ENCODE measurements around the gene SDCCAG8.

Gene SDCCAG8

DNA sequence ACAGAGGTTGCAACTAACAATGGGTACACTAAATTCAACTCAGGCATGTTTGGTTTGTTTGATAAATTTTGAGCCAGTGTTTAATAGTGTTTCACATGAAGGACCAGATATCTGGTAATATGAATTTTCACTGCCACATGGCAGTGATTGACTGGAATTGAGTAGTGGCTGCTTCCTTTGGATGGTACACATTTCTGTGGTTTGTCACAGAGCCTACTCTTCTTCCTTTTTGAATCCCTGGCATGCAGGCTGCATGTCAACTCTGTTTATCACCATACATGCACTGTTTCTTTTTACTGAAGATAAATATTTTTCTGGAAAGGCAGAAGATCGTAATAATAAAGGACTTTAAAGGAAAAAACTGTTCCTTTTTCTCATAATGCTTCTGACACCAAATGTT, 35.5 kb downstream of the SDCCAG8 start:
- TF ChIP-seq, protein P1, sequence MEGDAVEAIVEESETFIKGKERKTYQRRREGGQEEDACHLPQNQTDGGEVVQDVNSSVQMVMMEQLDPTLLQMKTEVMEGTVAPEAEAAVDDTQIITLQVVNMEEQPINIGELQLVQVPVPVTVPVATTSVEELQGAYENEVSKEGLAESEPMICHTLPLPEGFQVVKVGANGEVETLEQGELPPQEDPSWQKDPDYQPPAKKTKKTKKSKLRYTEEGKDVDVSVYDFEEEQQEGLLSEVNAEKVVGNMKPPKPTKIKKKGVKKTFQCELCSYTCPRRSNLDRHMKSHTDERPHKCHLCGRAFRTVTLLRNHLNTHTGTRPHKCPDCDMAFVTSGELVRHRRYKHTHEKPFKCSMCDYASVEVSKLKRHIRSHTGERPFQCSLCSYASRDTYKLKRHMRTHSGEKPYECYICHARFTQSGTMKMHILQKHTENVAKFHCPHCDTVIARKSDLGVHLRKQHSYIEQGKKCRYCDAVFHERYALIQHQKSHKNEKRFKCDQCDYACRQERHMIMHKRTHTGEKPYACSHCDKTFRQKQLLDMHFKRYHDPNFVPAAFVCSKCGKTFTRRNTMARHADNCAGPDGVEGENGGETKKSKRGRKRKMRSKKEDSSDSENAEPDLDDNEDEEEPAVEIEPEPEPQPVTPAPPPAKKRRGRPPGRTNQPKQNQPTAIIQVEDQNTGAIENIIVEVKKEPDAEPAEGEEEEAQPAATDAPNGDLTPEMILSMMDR (IDR thresholded peaks at IDR 0.05; ENCODE audit: unreplicated experiment in 3 of 3) = no peak
- Mint-ChIP-seq H3K27ac (no peak overlapping the region), H3K27me3 (ENCODE audit: low read depth) (no peaks in the 10 kb centered on the region), H3K4me1 (no peaks in the 10 kb centered on the region), H3K9me3 (peaks cover 21% of the 10 kb centered on the region), H3K4me3 (no peak overlapping the region), H3K36me3 (ENCODE audit: low read depth) (peaks cover 88% of the 10 kb centered on the region)

DNA sequence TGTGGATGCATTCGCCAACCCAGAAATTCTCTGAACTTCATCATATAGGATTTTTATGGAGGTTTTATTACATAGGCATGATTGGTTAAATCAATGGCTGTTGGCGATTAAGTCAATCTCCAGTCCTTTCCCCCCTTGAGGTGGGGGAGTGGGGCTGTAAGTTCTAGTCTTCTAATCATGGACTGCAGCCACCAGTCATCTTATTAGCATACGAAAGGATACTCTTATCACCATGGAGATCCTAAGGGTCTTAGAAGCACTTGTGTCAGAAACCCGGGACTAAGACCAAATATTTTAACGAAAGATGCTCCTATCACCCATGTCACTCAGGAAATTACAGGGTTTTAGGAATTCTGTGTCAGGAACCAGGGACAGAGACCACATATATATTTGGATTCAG, 36.3 kb downstream of the SDCCAG8 start:
- H3K27me3 Mint-ChIP-seq (ENCODE audit: low read depth) = no peaks in the 10 kb centered on the region
- H3K36me3 Mint-ChIP-seq (ENCODE audit: low read depth) = peaks cover 92% of the 10 kb centered on the region
- H3K9me3 Mint-ChIP-seq = peaks cover 21% of the 10 kb centered on the region
- H3K27ac Mint-ChIP-seq = no peak overlapping the region
- H3K4me3 Mint-ChIP-seq = no peak overlapping the region
- H3K4me1 Mint-ChIP-seq = no peaks in the 10 kb centered on the region
- TF ChIP-seq, protein P1 (IDR thresholded peaks at IDR 0.05; ENCODE audit: unreplicated experiment in 3 of 3) = no peak

DNA sequence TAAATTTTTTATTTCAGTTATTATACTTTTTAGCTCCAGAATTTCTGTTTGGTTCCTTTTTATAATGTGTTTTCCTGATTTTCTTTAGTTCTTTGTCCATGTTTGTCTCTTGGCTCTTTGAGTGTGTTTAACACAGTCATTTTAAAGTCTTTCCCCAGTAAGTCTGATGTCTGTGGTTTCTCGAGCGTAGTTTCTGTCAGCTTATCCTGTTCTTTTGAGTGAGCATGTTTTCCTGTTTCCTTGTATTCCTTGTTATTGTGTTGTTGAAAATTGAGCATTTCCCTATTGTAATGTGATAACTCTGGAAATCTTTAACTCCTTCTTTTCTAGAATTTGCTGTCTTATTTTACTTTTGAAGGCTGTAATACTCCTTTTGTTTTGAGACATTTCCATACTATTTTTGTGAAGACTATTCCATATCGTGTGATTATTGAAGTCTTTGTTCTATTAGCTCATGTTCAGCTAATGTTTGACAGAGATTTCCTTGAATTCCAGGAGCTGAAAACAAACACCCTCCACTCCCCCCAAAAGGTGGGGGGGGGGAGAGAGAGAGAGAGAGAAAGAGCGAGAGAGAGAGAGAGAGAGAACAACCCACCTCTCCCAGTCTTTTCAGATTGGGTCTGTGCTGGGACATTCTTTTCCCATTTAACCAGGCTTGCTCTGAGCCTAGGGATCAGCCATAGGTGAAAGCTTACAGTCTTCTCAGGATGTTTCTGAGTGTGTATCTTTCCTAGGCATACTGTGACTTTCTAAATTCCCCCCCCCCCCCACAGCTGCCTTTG, 38.3 kb downstream of the SDCCAG8 start:
- Mint-ChIP-seq H3K27ac (no peak overlapping the region), H3K36me3 (ENCODE audit: low read depth) (peaks cover 93% of the 10 kb centered on the region), H3K27me3 (ENCODE audit: low read depth) (no peaks in the 10 kb centered on the region), H3K4me3 (no peak overlapping the region), H3K4me1 (no peaks in the 10 kb centered on the region), H3K9me3 (peaks cover 22% of the 10 kb centered on the region)
- TF ChIP-seq, protein P1 (IDR thresholded peaks at IDR 0.05; ENCODE audit: unreplicated experiment in 3 of 3) = no peak

DNA sequence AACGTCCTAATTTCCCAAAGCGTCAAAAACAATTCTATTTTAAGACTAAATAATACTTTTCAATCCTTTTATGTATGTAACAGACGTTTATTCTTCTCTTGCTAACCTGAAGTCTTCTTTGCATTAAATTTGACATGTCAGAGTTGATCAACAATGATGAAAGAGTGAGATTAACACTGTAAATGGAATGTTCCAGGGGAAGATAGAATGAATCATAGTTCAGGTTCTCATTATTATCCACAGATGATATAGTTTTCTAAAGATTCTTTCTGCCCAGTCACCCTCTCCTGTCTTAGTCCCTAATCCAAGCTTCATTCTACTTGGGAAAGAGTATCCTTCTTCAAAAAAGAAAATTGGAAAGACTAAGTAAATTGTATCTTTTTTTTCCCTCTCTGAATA, 38.9 kb downstream of the SDCCAG8 start:
- Mint-ChIP-seq H3K27me3 (ENCODE audit: low read depth) (no peaks in the 10 kb centered on the region), H3K4me1 (no peaks in the 10 kb centered on the region), H3K36me3 (ENCODE audit: low read depth) (peaks cover 93% of the 10 kb centered on the region), H3K4me3 (no peak overlapping the region), H3K9me3 (peaks cover 25% of the 10 kb centered on the region), H3K27ac (no peak overlapping the region)
- TF ChIP-seq, protein P1 (IDR thresholded peaks at IDR 0.05; ENCODE audit: unreplicated experiment in 3 of 3) = no peak

DNA sequence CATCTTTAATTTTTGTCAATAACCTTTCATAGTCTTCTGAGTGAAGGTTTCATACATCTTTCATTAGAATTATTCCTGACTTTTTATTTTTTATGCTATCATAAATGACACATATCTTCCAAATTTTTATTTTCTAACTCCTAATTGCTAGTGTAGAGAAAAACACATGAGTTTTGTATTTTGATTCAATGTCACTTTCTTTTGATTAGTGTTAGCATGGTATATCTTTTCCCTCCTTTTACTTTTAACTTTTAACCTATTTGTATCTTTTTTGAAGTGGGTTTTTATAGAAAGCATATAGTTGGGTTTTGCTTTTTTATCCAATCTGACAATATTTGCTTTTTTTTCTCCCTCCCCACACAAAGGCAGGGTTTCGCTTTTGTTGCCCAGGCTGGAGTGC, 43.2 kb downstream of the SDCCAG8 start:
- TF ChIP-seq, protein P1 (IDR thresholded peaks at IDR 0.05; ENCODE audit: unreplicated experiment in 3 of 3) = no peak
- Mint-ChIP-seq H3K27ac (no peak overlapping the region), H3K27me3 (ENCODE audit: low read depth) (no peaks in the 10 kb centered on the region), H3K4me3 (no peak overlapping the region), H3K9me3 (peaks cover 24% of the 10 kb centered on the region), H3K4me1 (no peaks in the 10 kb centered on the region), H3K36me3 (ENCODE audit: low read depth) (peaks cover 90% of the 10 kb centered on the region)

DNA sequence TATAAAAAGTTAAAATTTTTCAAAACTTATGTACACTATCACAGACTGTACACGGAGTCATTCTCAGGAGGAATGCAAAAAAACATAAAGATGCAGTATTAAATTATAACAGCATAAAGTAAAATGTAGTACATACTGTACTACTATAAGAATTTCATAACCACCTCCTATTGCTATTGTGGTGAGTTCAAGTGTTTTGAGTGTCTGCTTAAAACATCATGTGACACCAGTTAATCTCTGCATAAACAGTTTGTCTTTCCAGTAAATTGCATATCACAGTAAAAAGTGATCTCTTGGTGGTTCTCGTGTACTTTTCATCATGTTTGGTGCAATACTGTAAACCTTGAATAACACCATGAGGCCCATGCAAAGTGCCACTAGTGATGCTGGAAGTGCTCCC, 45.2 kb downstream of the SDCCAG8 start:
- TF ChIP-seq, protein P1 (IDR thresholded peaks at IDR 0.05; ENCODE audit: unreplicated experiment in 3 of 3) = no peak
- Mint-ChIP-seq H3K27me3 (ENCODE audit: low read depth) (no peaks in the 10 kb centered on the region), H3K4me1 (no peaks in the 10 kb centered on the region), H3K36me3 (ENCODE audit: low read depth) (peaks cover 72% of the 10 kb centered on the region), H3K9me3 (peaks cover 17% of the 10 kb centered on the region), H3K27ac (no peak overlapping the region), H3K4me3 (no peak overlapping the region)

All from nephron (organoid).